GM06990 (cell line): ENCODE measurements around the gene CYFIP2.
A peak's percentile ranks its signal among the peaks of the same experiment; 100 is the strongest.

Experiments
- DNase-seq: peaks from one replicate; pipeline ENCODE4 v3.0.0-alpha.2; 2011; ENCODE audit not compliant: insufficient read length; ENCODE audit errors: extremely low read depth
- H3K27me3 ChIP-seq: replicated peaks from 2 replicates; pipeline ENCODE4 v1.6.0; 2011; ENCODE audit warnings: low read length; ENCODE audit not compliant: control insufficient read depth, insufficient read depth
- H3K36me3 ChIP-seq: 2 replicates; pipeline ENCODE4 v1.5.1; 2011; ENCODE audit warnings: low read length; ENCODE audit not compliant: control insufficient read depth, insufficient read depth
- H3K4me3 ChIP-seq: replicated peaks from 2 replicates; pipeline ENCODE4 v1.5.1; 2011; ENCODE audit warnings: low read depth, mild to moderate bottlenecking, control low read depth, low read length
- CTCF ChIP-seq: IDR thresholded peaks from 2 replicates; pipeline ENCODE4 v1.5.1; 2011; ENCODE audit warnings: low read length, control low read depth, mild to moderate bottlenecking, inconsistent platforms; ENCODE audit not compliant: insufficient read depth, poor library complexity, severe bottlenecking

Gene CYFIP2

GRCh38 chr5:157265714-157266285, at the start of gene CYFIP2:
TSS of gene CYFIP2 (plus strand) at chr5:157266123. CDS start at chr5:157285362, 19,239 bp downstream.
- TF ChIP-seq CTCF = no peak
- no peaks in the 10 kb centered on the region for H3K36me3 ChIP-seq
- DNase-seq = peak; percentile 87
- no peaks in the 10 kb centered on the region for H3K27me3 ChIP-seq
- peak within 1 kb of the TSS; percentile 82 for H3K4me3 ChIP-seq

- no peak for DNase-seq
- Histone ChIP-seq H3K36me3 (no peaks in the 10 kb centered on the region), H3K4me3 (no peak overlapping the region), H3K27me3 (no peaks in the 10 kb centered on the region)
- TF ChIP-seq CTCF = no peak
These were observed 49.4 kb upstream of the CYFIP2 start for GRCh38 chr5:157216391-157217142.

DNA sequence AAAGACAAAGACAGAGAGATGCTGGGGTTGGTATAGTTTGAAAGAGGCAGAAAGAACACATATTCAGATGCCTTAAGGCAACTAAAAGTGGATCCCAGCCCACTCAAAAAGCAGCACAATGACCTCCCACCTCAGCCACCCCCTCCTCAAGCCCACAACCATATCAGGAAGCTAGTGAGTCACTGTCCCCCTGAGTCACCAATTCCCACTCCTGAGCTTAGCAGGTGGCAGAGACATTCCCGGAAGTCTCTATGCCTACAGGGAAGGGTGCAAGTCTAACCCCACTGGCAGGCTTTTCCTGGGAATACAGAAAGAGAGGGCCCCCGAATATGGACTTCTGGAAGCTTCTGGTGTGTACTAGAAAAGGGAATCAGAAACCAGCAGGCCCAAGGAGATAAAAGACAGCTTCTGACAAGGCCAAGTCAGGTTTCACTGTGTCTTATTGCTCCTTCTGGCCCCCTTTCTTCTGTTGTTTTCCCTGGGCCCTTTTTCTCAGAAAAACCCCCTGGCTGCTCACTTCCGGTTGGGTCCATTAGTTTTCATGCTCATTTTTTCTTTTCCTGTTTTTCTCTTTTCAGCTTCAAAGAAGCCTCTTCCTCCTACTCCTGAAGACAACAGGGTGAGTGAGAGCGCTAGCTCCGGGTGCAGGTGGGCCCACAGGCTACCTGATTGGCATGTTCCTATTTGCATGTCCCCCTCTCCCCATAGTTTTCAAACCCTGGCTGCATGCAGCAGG, 48.5 kb upstream of the CYFIP2 start:
- no peak for TF ChIP-seq CTCF
- no peaks in the 10 kb centered on the region for H3K36me3 ChIP-seq
- no peak overlapping the region for H3K4me3 ChIP-seq
- no peaks in the 10 kb centered on the region for H3K27me3 ChIP-seq
- no peak for DNase-seq

DNA sequence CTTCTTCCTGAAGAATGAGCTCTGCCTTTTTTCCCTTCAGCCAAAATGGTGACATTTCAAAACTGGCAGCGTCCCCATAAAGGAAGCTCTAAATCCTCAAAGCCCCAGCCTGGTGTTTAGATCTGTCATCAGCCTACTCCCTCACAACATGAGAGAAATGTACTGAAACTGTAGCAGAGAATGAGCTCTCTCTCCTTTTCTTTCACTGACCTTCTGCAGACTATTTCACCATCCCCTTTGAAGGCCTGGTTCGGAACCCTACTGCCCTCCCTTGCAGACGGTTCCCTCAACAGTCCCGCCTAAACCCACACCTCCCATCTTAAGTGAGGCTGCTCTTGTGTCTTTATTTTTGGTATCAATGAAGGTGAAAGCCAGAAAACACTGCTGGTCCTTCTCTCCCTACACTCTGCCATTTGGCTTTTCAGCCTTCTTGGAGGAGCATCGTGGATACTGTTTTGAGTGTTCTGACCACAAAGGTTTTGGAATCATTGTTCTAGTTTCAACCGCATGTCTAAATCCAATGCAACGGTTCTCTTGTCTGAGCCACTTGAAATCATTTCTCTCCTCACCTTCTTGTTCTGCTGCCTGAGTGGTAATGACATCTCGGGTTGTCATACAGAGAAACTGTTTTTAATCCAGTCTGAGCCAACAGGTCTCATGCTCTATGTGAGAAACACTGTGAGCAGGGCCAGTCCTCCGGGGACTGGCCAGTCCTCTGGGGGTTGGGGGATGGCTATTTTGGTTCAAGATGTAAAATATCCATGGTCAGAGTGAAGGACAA, 46.2 kb upstream of the CYFIP2 start:
- no peak overlapping the region for H3K4me3 ChIP-seq
- H3K36me3 ChIP-seq = no peaks in the 10 kb centered on the region
- peak; percentile 60 for DNase-seq
- no peaks in the 10 kb centered on the region for H3K27me3 ChIP-seq
- TF ChIP-seq CTCF = no peak

DNA sequence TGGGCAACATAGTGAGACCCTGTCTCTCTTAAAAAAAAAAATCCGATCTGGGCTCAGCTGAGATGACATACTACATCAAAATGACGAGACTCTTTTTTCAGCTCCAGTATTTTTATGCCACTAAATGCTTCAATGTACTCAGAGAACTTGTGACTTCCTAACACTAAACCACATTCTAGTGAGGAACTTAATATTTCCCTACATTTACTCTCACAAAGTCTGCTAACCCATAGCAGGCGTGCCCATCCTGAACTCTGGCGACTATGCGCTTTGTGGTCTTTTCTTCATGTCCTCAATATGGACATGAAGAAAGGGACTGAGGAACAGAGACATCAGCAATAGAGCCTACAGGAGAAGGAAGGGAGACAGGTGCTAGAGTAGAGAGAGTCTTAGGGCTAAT, 44.0 kb upstream of the CYFIP2 start:
- Histone ChIP-seq H3K27me3 (no peaks in the 10 kb centered on the region), H3K4me3 (no peak overlapping the region), H3K36me3 (no peaks in the 10 kb centered on the region)
- DNase-seq = no peak
- TF ChIP-seq CTCF = no peak
